GM12873 (cell line): ENCODE measurements around the gene HEPACAM2.

Experiments used
- CTCF ChIP-seq: IDR thresholded peaks from 2 replicates; pipeline ENCODE4 v1.5.1; 2012; ENCODE audit warnings: low read depth, mild to moderate bottlenecking, moderate library complexity, low read length, control low read depth; ENCODE audit not compliant: insufficient read depth; ENCODE audit errors: missing control alignments

The HEPACAM2 gene

GRCh38 chr7:93239824-93240223 lies 13.6 kb upstream of the HEPACAM2 start:
- TF ChIP-seq CTCF = no peak

- TF ChIP-seq CTCF = no peak
Measured at GRCh38 chr7:93238748-93239147, 12.5 kb upstream of the HEPACAM2 start.

- TF ChIP-seq CTCF = no peak
Measured at GRCh38 chr7:93238131-93238530, 11.9 kb upstream of the HEPACAM2 start.

GRCh38 chr7:93235541-93235940 lies 9.3 kb upstream of the HEPACAM2 start:
- TF ChIP-seq CTCF = no peak

- TF ChIP-seq CTCF = no peak
Measured at GRCh38 chr7:93232673-93233018, 6.4 kb upstream of the HEPACAM2 start.

GRCh38 chr7:93231799-93232672 lies 5.8 kb upstream of the HEPACAM2 start, which contains the start of gene VPS50:
Gene VPS50 (plus strand): TSS chr7:93232366. CDS start chr7:93232468, 102 bp downstream.
- no peak for TF ChIP-seq CTCF

GRCh38 chr7:93231259-93231658 lies 5.0 kb upstream of the HEPACAM2 start:
- TF ChIP-seq CTCF = no peak
